CD14-positive monocyte (primary cell): Measurements from ENCODE around the gene SIGLEC8. TPM values are rescaled to one million over a fixed set of nuclear protein-coding genes. Genes with fewer than 3 reads are reported as not detected.

ENCODE experiments used
- DNase-seq, 3 donors: peaks; one replicate each; pipeline ENCODE4 v3.0.0-alpha.2; 2011 to 2022
- H2AFZ ChIP-seq: 2 replicates; pipeline ENCODE4 v1.6.0; 2012; ENCODE audit warnings: mild to moderate bottlenecking, low read depth, low read length, inconsistent platforms; ENCODE audit not compliant: insufficient read depth, poor library complexity, severe bottlenecking
- H3K27ac ChIP-seq, 2 donors: 1 replicate in 1 of 2; 2 replicates in 1 of 2; pipeline ENCODE4 v1.5.1; 2012 to 2013; ENCODE audit warnings: low read length in 2 of 2, control low read depth in 1 of 2, inconsistent platforms in 1 of 2, low read depth in 1 of 2, mild to moderate bottlenecking in 1 of 2
- H3K27me3 ChIP-seq, 2 donors: one replicate each; pipeline versions ENCODE4 v1.6.0 to v1.6.1; 2011 to 2013; ENCODE audit warnings: low read length in 2 of 2; ENCODE audit not compliant: control insufficient read depth in 2 of 2, insufficient read depth in 2 of 2
- H3K36me3 ChIP-seq, 2 donors: replicated peaks in 1 of 2; 1 replicate in 1 of 2; 2 replicates in 1 of 2; pipeline versions ENCODE4 v1.5.1 to v1.6.1; 2012 to 2013; ENCODE audit warnings: low read length in 2 of 2, control low read depth in 1 of 2, inconsistent platforms in 1 of 2, mild to moderate bottlenecking in 1 of 2; ENCODE audit not compliant: insufficient read depth in 2 of 2, control insufficient read depth in 1 of 2
- H3K4me1 ChIP-seq, 2 donors: 1 replicate in 1 of 2; 2 replicates in 1 of 2; pipeline versions ENCODE4 v1.5.1 to v1.6.1; 2012 to 2013; ENCODE audit warnings: low read length in 2 of 2, control low read depth in 1 of 2, inconsistent platforms in 1 of 2, mild to moderate bottlenecking in 1 of 2, moderate library complexity in 1 of 2; ENCODE audit not compliant: insufficient read depth in 2 of 2, control insufficient read depth in 1 of 2
- H3K4me2 ChIP-seq: replicated peaks from 2 replicates; pipeline ENCODE3; 2012; ENCODE audit warnings: low read length, moderate library complexity, mild to moderate bottlenecking; ENCODE audit not compliant: poor library complexity, severe bottlenecking; ENCODE audit errors: extremely low read depth
- H3K4me3 ChIP-seq, 3 experiments: fragments of 200-600 bp in 1 of 3; sonication (generic) in 1 of 3; replicated peaks in 1 of 3; 1 replicate in 2 of 3; 2 replicates in 1 of 3; pipeline ENCODE4 v1.5.1; 2011 to 2013; ENCODE audit warnings: low read length in 3 of 3, mild to moderate bottlenecking in 3 of 3, control low read depth in 2 of 3, low read depth in 2 of 3, inconsistent platforms in 1 of 3, moderate library complexity in 1 of 3
- H3K79me2 ChIP-seq: 2 replicates; pipeline ENCODE4 v1.6.0; 2012; ENCODE audit warnings: mild to moderate bottlenecking, control low read depth, inconsistent platforms, low read length, moderate library complexity; ENCODE audit not compliant: insufficient read depth
- H3K9ac ChIP-seq: 2 replicates; pipeline ENCODE4 v1.6.0; 2017; ENCODE audit warnings: low read length, mild to moderate bottlenecking; ENCODE audit not compliant: insufficient read depth, poor library complexity, severe bottlenecking
- H3K9me3 ChIP-seq, 2 donors: replicated peaks in 1 of 2; 1 replicate in 1 of 2; 2 replicates in 1 of 2; pipeline versions ENCODE4 v1.5.1 to v1.6.1; 2012 to 2013; ENCODE audit warnings: low read length in 2 of 2, control low read depth in 1 of 2; ENCODE audit not compliant: control insufficient read depth in 1 of 2, insufficient read depth in 1 of 2
- H4K20me1 ChIP-seq: 2 replicates; pipeline ENCODE4 v1.6.0; 2012; ENCODE audit warnings: mild to moderate bottlenecking, low read length, control low read depth, moderate library complexity; ENCODE audit not compliant: insufficient read depth
- H3K27ac Mint-ChIP-seq, 7 donors: one replicate each; pipeline ENCODE4 v1.8.0; 2020; ENCODE audit warnings: mild to moderate bottlenecking in 7 of 7, mixed read lengths in 7 of 7, moderate library complexity in 6 of 7, inconsistent platforms in 2 of 7
- H3K27me3 Mint-ChIP-seq, 3 donors: one replicate each; pipeline ENCODE4 v1.8.0; 2021 to 2022; ENCODE audit warnings: low read depth in 3 of 3, mild to moderate bottlenecking in 3 of 3, mixed read lengths in 3 of 3, moderate library complexity in 3 of 3, inconsistent platforms in 1 of 3
- H3K36me3 Mint-ChIP-seq, 2 donors: one replicate each; pipeline ENCODE4 v1.8.0; 2020; ENCODE audit warnings: mixed read lengths in 2 of 2, inconsistent platforms in 1 of 2, mild to moderate bottlenecking in 1 of 2
- H3K4me1 Mint-ChIP-seq: one replicate; pipeline ENCODE4 v1.8.0; 2020; ENCODE audit warnings: mild to moderate bottlenecking, mixed read lengths
- H3K4me3 Mint-ChIP-seq, 2 donors: one replicate each; pipeline ENCODE4 v1.8.0; 2020; ENCODE audit warnings: mild to moderate bottlenecking in 2 of 2, mixed read lengths in 2 of 2, moderate library complexity in 1 of 2
- H3K9me3 Mint-ChIP-seq, 7 donors: one replicate each; pipeline ENCODE4 v1.8.0; 2020 to 2022; ENCODE audit warnings: mixed read lengths in 7 of 7, mild to moderate bottlenecking in 6 of 7, moderate library complexity in 6 of 7, inconsistent platforms in 2 of 7
- CTCF ChIP-seq: fragments of 200-600 bp; IDR thresholded peaks from one replicate; pipeline ENCODE4 v1.8.0; 2022; ENCODE audit warnings: antibody characterized with exemption, mild to moderate bottlenecking
- WGBS: methylation state at CpG from one replicate; pipeline ENCODE4 v1.1.5; 2013; ENCODE audit warnings: missing lambda C conversion rate; ENCODE audit not compliant: insufficient coverage; 5-methylcytosine and 5-hydroxymethylcytosine counted together
- intact Hi-C, 2 donors: fragments of 100-400 bp; cut with micrococcal nuclease; formaldehyde crosslinking; loops; one replicate each; pipeline versions ENCODE4 v1.15.0 to v1.15.1; 2023
- polyA plus RNA-seq, 3 donors: library from polyadenylated mRNA; depleted of rRNA in 1 of 3; unstranded in 2 of 3; stranded (reverse) in 1 of 3; fragments of 300-500 nt in 2 of 3; fragments of >200 nt in 1 of 3; fragmentation: Illumina TruSeq in 2 of 3; gene quantifications; 1 replicate in 2 of 3; 2 replicates in 1 of 3; pipeline ENCODE4 v1.2.3, GENCODE V29; 2012 to 2021

The SIGLEC8 gene
- polyA plus RNA-seq, 3 donors: not detected

GRCh38 chr19:51497666-51498065, 39.4 kb upstream of the SIGLEC8 start:
- no peak for TF ChIP-seq CTCF
- H3K4me2 ChIP-seq: no peak overlapping the region

GRCh38 chr19:51493776-51494175, 35.5 kb upstream of the SIGLEC8 start:
- peaks cover 0 to 5% of the 10 kb centered on the region in 2 donors for H3K36me3 ChIP-seq
- Mint-ChIP-seq H3K27ac (peak overlapping the region in 5 of 7 donors; percentile 27 to 75 (median 53)), H3K4me3 (peak overlapping the region in 1 of 2 donors; percentile 67), H3K9me3 (peaks cover 0 to 2% (median 0%) of the 10 kb centered on the region in 7 donors), H3K36me3 (peaks cover 26 to 42% of the 10 kb centered on the region in 2 donors), H3K4me1 (peaks cover 30% of the 10 kb centered on the region), H3K27me3 (peaks cover 0 to 2% (median 0%) of the 10 kb centered on the region in 3 donors)
- no peaks in the 10 kb centered on the region for H4K20me1 ChIP-seq
- DNase-seq: peak; percentile 49 to 75 (median 62)
- peaks cover 3% of the 10 kb centered on the region for H3K79me2 ChIP-seq
- no peaks in the 10 kb centered on the region for H3K9me3 ChIP-seq
- WGBS: 0% methylated on average over 2 of the region's 2 CpGs
- no peak overlapping the region for H2AFZ ChIP-seq
- H3K4me1 ChIP-seq: peaks cover 20 to 23% of the 10 kb centered on the region in 2 donors
- no peaks in the 10 kb centered on the region for H3K27me3 ChIP-seq
- H3K4me3 ChIP-seq: peak overlapping the region in 1 of 3 experiments; percentile 22
- intact Hi-C loops: no loop called here
- H3K9ac ChIP-seq: no peak overlapping the region
- no peak for TF ChIP-seq CTCF
- H3K4me2 ChIP-seq: peak overlapping the region; percentile 18
- H3K27ac ChIP-seq: no peak overlapping the region

More at GRCh38 chr19:51497666-51498065, 39.4 kb upstream of the SIGLEC8 start:
- peaks cover 56% of the 10 kb centered on the region for H3K4me1 Mint-ChIP-seq
- H3K36me3 Mint-ChIP-seq: peaks cover 22 to 38% of the 10 kb centered on the region in 2 donors
- Histone ChIP-seq H3K27ac (no peak overlapping the region), H3K36me3 (no peaks in the 10 kb centered on the region), H3K4me1 (peaks cover 50 to 52% of the 10 kb centered on the region in 2 donors), H3K79me2 (peaks cover 34% of the 10 kb centered on the region), H3K27me3 (no peaks in the 10 kb centered on the region), H2AFZ (no peak overlapping the region), H3K9me3 (no peaks in the 10 kb centered on the region), H3K9ac (no peak overlapping the region), H3K4me3 (no peak overlapping the region), H4K20me1 (no peaks in the 10 kb centered on the region)
- H3K4me3 Mint-ChIP-seq: no peak overlapping the region
- no CpG with 5 or more reads among the region's 3 CpGs for WGBS
- H3K27ac Mint-ChIP-seq: peak overlapping the region in 1 of 7 donors; percentile 31
- H3K9me3 Mint-ChIP-seq: no peaks in the 10 kb centered on the region
- intact Hi-C loops: no loop called here
- H3K27me3 Mint-ChIP-seq: peaks cover 0 to 2% (median 0%) of the 10 kb centered on the region in 3 donors
- no peak for DNase-seq
